Ascending aorta (tissue), 2 donors: Measurements from ENCODE around the gene GSS. TPM values are rescaled to one million over a fixed set of nuclear protein-coding genes. Genes with fewer than 3 reads are reported as not detected.

Experiments
- DNase-seq, 2 donors: peaks; one replicate each; pipeline ENCODE4 v3.0.0-alpha.2; 2019; ENCODE audit warnings: low spot score in 2 of 2
- H3K27ac ChIP-seq, 2 donors: fragments of 200-600 bp; sonication (generic); one replicate each; pipeline ENCODE4 v1.5.1; 2016 to 2017; ENCODE audit warnings: mild to moderate bottlenecking in 1 of 2
- H3K27me3 ChIP-seq: fragments of 200-600 bp; sonication (generic); one replicate; pipeline ENCODE4 v1.5.1; 2017
- H3K36me3 ChIP-seq, 2 donors: fragments of 200-600 bp; sonication (generic); one replicate each; pipeline ENCODE4 v1.5.1; 2016
- H3K4me1 ChIP-seq, 2 donors: fragments of 200-600 bp; sonication (generic); one replicate each; pipeline ENCODE4 v1.5.1; 2016 to 2017; ENCODE audit warnings: mild to moderate bottlenecking in 1 of 2
- H3K4me3 ChIP-seq, 2 donors: fragments of 200-600 bp; sonication (generic); one replicate each; pipeline ENCODE4 v1.5.1; 2016 to 2017; ENCODE audit warnings: mild to moderate bottlenecking in 1 of 2
- H3K9me3 ChIP-seq, 2 donors: fragments of 200-600 bp; sonication (generic); one replicate each; pipeline ENCODE4 v1.5.1; 2016
- intact Hi-C: fragments of 100-400 bp; cut with DNase I; formaldehyde crosslinking; loops from one replicate; pipeline ENCODE4 v1.15.1; 2023
- total RNA-seq: library from RNA; depleted of rRNA; stranded (reverse); fragments of >200 nt; gene quantifications from one replicate; pipeline ENCODE4 v1.1.0, GENCODE V29; 2016
- TF ChIP-seq, protein P1 (sequence below), 3 experiments: fragments of 200-600 bp in 2 of 3; fragments of 450-650 bp in 1 of 3; sonication (generic) in 2 of 3; IDR thresholded peaks; one replicate each; pipeline ENCODE4 v1.5.1; 2016 to 2019; ENCODE audit warnings: antibody characterized with exemption in 3 of 3, mild to moderate bottlenecking in 1 of 3, moderate library complexity in 1 of 3

GSS gene
- total RNA-seq, 1 donor from 2014 or later, result 40.7 TPM

DNA sequence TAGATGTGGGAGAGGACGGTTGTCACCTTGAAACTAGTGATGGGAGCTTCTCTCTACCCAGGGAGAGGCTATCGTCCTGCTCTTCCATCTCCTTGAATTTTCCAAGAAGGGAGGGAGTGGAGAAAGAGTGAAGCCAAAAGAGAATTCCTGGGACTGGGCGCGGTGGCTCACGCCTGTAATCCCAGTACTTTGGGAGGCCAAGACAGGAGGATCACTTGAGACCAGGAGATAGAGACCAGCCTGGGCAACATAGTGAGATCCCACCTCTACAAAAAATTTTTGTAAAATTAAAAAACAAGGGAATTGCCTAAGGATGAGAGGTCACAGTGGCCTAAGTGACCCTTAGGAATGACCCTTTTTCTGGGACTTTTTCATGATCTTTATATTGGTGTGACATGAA, 8.9 kb upstream of the GSS start:
- Histone ChIP-seq H3K9me3 (no peaks in the 10 kb centered on the region), H3K27me3 (no peaks in the 10 kb centered on the region), H3K4me3 (no peak overlapping the region), H3K36me3 (no peaks in the 10 kb centered on the region), H3K4me1 (no peaks in the 10 kb centered on the region), H3K27ac (no peak overlapping the region)
- DNase-seq, result no peak
- intact Hi-C loops, result no loop called here
- TF ChIP-seq, protein P1, sequence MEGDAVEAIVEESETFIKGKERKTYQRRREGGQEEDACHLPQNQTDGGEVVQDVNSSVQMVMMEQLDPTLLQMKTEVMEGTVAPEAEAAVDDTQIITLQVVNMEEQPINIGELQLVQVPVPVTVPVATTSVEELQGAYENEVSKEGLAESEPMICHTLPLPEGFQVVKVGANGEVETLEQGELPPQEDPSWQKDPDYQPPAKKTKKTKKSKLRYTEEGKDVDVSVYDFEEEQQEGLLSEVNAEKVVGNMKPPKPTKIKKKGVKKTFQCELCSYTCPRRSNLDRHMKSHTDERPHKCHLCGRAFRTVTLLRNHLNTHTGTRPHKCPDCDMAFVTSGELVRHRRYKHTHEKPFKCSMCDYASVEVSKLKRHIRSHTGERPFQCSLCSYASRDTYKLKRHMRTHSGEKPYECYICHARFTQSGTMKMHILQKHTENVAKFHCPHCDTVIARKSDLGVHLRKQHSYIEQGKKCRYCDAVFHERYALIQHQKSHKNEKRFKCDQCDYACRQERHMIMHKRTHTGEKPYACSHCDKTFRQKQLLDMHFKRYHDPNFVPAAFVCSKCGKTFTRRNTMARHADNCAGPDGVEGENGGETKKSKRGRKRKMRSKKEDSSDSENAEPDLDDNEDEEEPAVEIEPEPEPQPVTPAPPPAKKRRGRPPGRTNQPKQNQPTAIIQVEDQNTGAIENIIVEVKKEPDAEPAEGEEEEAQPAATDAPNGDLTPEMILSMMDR (IDR thresholded peaks at IDR 0.05), result no peak

- Histone ChIP-seq H3K36me3 (no peaks in the 10 kb centered on the region), H3K4me1 (peaks cover 4 to 5% of the 10 kb centered on the region in 2 donors), H3K27ac (peak overlapping the region in 1 of 2 donors; percentile 91), H3K27me3 (no peaks in the 10 kb centered on the region), H3K9me3 (no peaks in the 10 kb centered on the region), H3K4me3 (no peak overlapping the region)
- TF ChIP-seq, protein P1 (IDR thresholded peaks at IDR 0.05), result no peak
- no peak for DNase-seq
- intact Hi-C loops, result loop anchor here (5.0 kb wide), 1 partner anchor 130 kb away; the partner anchor contains the start of gene NCOA6
These were observed 1.3 kb upstream of the GSS start for GRCh38 chr20:34956751-34957472.

GRCh38 chr20:34956041-34956458, 444 bp upstream of the GSS start:
- Histone ChIP-seq H3K4me3 (peak overlapping the region; percentile 60 to 74), H3K36me3 (no peaks in the 10 kb centered on the region), H3K9me3 (no peaks in the 10 kb centered on the region), H3K4me1 (peaks cover 4 to 5% of the 10 kb centered on the region in 2 donors), H3K27me3 (no peaks in the 10 kb centered on the region), H3K27ac (peak overlapping the region; percentile 89 to 91)
- TF ChIP-seq, protein P1 (IDR thresholded peaks at IDR 0.05), result peak in 1 of 3 experiments; percentile 21
- intact Hi-C loops, result loop anchor here (5.0 kb wide), 1 partner anchor 129 kb away; the partner anchor contains the start of gene NCOA6
- DNase-seq, result no peak

DNA sequence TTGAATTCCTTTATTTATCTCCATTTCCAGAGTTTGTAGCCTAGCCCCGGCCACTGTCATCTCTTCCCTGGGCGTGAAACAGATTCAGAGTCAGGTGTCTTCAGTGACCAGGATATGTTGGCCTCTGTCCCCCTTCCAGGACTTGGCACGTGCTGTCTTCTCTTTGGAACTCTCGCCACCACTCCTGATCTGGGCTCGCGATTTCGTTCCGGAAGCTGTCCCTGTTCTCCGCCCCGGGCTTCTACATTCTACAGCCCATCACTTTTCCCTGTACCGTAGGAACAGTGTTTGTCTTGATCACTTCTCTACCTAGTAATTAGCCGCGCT, 739 bp downstream of the GSS start:
- Histone ChIP-seq H3K27ac (peak overlapping the region; percentile 89 to 91), H3K4me3 (peak overlapping the region; percentile 60 to 74), H3K36me3 (peaks cover 0 to 4% of the 10 kb centered on the region in 2 donors), H3K4me1 (peaks cover 4 to 5% of the 10 kb centered on the region in 2 donors), H3K9me3 (no peaks in the 10 kb centered on the region), H3K27me3 (no peaks in the 10 kb centered on the region)
- TF ChIP-seq, protein P1 (IDR thresholded peaks at IDR 0.05), result no peak
- no peak for DNase-seq
- intact Hi-C loops, result loop anchor here (1.0 to 5.0 kb wide), 4 partner anchors 32 to 138 kb away; partner anchors contain the start of genes NCOA6 and TRPC4AP

DNA sequence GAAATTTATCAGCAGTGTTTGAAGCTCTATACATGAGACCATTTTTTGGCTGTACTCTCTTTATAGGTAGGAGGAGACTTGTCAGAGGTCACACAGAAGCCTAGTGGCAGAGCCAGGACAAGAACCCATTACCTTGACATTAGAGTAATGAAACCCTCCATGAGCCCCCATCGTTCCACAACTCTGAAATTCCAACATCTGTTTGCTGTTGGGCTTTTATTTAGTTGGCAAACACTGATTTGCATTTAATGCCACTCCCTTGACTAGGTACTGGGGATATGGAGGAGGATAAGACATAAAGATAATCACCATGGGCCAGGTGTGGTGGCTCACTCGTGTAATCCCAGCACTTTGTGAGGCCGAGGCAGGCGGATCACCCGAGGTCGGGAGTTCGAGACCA, 1.6 kb downstream of the GSS start:
- H3K27ac ChIP-seq, result no peak overlapping the region

More for the DNA sequence above, 1.6 kb downstream of the GSS start:
- no peak for DNase-seq
- Histone ChIP-seq H3K4me1 (peaks cover 4 to 5% of the 10 kb centered on the region in 2 donors), H3K36me3 (peaks cover 0 to 4% of the 10 kb centered on the region in 2 donors), H3K9me3 (no peaks in the 10 kb centered on the region), H3K27me3 (no peaks in the 10 kb centered on the region), H3K4me3 (no peak overlapping the region)
- TF ChIP-seq, protein P1 (IDR thresholded peaks at IDR 0.05), result no peak
- intact Hi-C loops, result loop anchor here (2.0 kb wide), 2 partner anchors 31 to 139 kb away; partner anchors contain the start of gene TRPC4AP
